Measurements from ENCODE around the gene MYB. TPM values are rescaled to one million over a fixed set of nuclear protein-coding genes. Genes with fewer than 3 reads are reported as not detected.

Gene MYB
- total and polyA plus RNA-seq, 12 donors, result 0.14 to 11.8 (median 0.74) TPM

GRCh38 chr6:135192256-135193174, 11.4 kb downstream of the MYB start:
- H3K4me1 ChIP-seq (replicated peaks in 1 of 2), result no peaks in the 10 kb centered on the region
- no peak for DNase-seq
- H3K36me3 ChIP-seq (replicated peaks in 1 of 2), result no peaks in the 10 kb centered on the region
- intact Hi-C loops (cut with DNase I), result no loop called here
- no peak for TF ChIP-seq POLR2A (IDR thresholded peaks at IDR 0.05)
- TF ChIP-seq, protein P1, sequence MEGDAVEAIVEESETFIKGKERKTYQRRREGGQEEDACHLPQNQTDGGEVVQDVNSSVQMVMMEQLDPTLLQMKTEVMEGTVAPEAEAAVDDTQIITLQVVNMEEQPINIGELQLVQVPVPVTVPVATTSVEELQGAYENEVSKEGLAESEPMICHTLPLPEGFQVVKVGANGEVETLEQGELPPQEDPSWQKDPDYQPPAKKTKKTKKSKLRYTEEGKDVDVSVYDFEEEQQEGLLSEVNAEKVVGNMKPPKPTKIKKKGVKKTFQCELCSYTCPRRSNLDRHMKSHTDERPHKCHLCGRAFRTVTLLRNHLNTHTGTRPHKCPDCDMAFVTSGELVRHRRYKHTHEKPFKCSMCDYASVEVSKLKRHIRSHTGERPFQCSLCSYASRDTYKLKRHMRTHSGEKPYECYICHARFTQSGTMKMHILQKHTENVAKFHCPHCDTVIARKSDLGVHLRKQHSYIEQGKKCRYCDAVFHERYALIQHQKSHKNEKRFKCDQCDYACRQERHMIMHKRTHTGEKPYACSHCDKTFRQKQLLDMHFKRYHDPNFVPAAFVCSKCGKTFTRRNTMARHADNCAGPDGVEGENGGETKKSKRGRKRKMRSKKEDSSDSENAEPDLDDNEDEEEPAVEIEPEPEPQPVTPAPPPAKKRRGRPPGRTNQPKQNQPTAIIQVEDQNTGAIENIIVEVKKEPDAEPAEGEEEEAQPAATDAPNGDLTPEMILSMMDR (IDR thresholded peaks at IDR 0.05), result no peak
- H3K9me3 ChIP-seq (replicated peaks in 1 of 3), result no peaks in the 10 kb centered on the region
- no peak overlapping the region for H3K4me3 ChIP-seq
- H3K27ac ChIP-seq, result no peak overlapping the region
- no peaks in the 10 kb centered on the region for H3K27me3 ChIP-seq
- WGBS, 4 donors, result 84 to 90% (median 86%) methylated on average over 13 of the region's 13 CpGs

DNA sequence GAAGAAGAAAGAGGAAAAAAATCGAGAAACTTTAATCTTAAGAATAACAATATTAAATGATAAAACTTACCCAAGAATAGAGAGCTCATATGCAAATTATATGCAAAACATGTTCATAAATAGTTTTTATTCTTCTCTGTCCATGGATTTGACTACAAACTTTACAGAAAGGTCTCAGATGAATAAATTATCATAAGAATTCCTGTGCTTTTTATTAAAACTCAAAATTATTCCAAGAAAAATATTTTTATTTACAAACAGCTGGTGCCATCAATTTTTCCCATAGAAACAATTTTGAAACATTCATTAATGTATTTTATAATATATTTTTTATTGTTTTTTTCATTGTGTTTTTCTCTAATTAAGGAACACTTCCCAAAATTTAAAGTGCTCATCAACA, 12.1 kb downstream of the MYB start:
- intact Hi-C loops (cut with DNase I), result no loop called here

DNA sequence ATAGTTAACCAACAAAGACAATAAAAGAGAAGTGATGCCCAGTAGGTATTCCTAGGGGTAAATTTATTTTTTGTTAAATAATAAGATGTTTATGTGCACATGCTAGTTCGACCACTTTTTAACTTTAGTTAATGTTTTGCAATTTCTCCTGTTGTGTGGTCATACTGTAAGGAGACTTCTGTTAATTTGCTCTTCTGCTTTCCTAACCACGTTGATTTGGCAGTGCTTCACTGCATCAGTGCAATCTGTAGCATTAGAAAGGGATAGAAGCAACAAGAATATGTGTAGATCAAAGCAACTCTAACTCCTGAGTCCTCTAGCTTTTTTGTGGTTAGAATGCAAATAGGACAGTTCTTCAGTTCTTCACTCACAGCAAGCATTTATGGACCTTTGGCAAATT, 13.9 kb downstream of the MYB start:
- Histone ChIP-seq H3K9me3 (replicated peaks in 1 of 3) (no peaks in the 10 kb centered on the region), H3K4me3 (no peak overlapping the region), H3K27ac (no peak overlapping the region), H3K27me3 (no peaks in the 10 kb centered on the region), H3K4me1 (replicated peaks in 1 of 2) (no peaks in the 10 kb centered on the region), H3K36me3 (replicated peaks in 1 of 2) (no peaks in the 10 kb centered on the region)
- WGBS, 4 donors, result 72 to 80% (median 77%) methylated on average over 2 of the region's 2 CpGs
- TF ChIP-seq, protein P1 (IDR thresholded peaks at IDR 0.05), result no peak
- no peak for TF ChIP-seq POLR2A (IDR thresholded peaks at IDR 0.05)
- intact Hi-C loops (cut with DNase I), result no loop called here
- DNase-seq, result no peak

More for the DNA sequence above, 12.1 kb downstream of the MYB start:
- Histone ChIP-seq H3K4me1 (replicated peaks in 1 of 2) (no peaks in the 10 kb centered on the region), H3K27me3 (no peaks in the 10 kb centered on the region), H3K4me3 (no peak overlapping the region), H3K36me3 (replicated peaks in 1 of 2) (no peaks in the 10 kb centered on the region), H3K27ac (no peak overlapping the region), H3K9me3 (replicated peaks in 1 of 3) (no peaks in the 10 kb centered on the region)
- 70 to 91% (median 84%) methylated on average over 1 of the region's 1 CpG for WGBS, 4 donors
- DNase-seq, result no peak
- no peak for TF ChIP-seq POLR2A (IDR thresholded peaks at IDR 0.05)
- TF ChIP-seq, protein P1 (IDR thresholded peaks at IDR 0.05), result no peak

GRCh38 chr6:135195522-135195921, 14.4 kb downstream of the MYB start:
- no peak for DNase-seq
- 74 to 88% (median 86%) methylated on average over 6 of the region's 6 CpGs for WGBS, 4 donors
- intact Hi-C loops (cut with DNase I), result no loop called here
- Histone ChIP-seq H3K9me3 (replicated peaks in 1 of 3) (no peaks in the 10 kb centered on the region), H3K27me3 (no peaks in the 10 kb centered on the region), H3K4me3 (no peak overlapping the region), H3K4me1 (replicated peaks in 1 of 2) (no peaks in the 10 kb centered on the region), H3K27ac (no peak overlapping the region), H3K36me3 (replicated peaks in 1 of 2) (no peaks in the 10 kb centered on the region)
- TF ChIP-seq POLR2A (IDR thresholded peaks at IDR 0.05), result no peak
- TF ChIP-seq, protein P1 (IDR thresholded peaks at IDR 0.05), result no peak
